DOHH2 (cell line): ENCODE measurements around the gene ITPKB.
A peak's percentile ranks its signal among the peaks of the same experiment; 100 is the strongest.

ENCODE experiments used
- H3F3A ChIP-seq: fragments of 200-600 bp; sonication (generic), shearing (Covaris generic); 2 replicates; pipeline ENCODE4 v1.6.0; 2016; ENCODE audit warnings: antibody characterized with exemption, mild to moderate bottlenecking; ENCODE audit not compliant: control insufficient read depth, insufficient read depth
- H3K27ac ChIP-seq: fragments of 200-600 bp; sonication (generic); 2 replicates; pipeline ENCODE4 v1.5.1; 2014; ENCODE audit warnings: low read depth, mild to moderate bottlenecking, low read length, moderate library complexity
- H3K27me3 ChIP-seq: fragments of 200-600 bp; sonication (generic); 2 replicates; pipeline ENCODE4 v1.6.1; 2014; ENCODE audit warnings: mild to moderate bottlenecking, low read length, mixed read lengths; ENCODE audit not compliant: control insufficient read depth
- H3K36me3 ChIP-seq: fragments of 200-600 bp; sonication (generic); 2 replicates; pipeline ENCODE4 v1.6.1; 2014; ENCODE audit warnings: mild to moderate bottlenecking, low read length, moderate library complexity, mixed read lengths; ENCODE audit not compliant: control insufficient read depth
- H3K4me1 ChIP-seq: fragments of 200-600 bp; sonication (generic); 2 replicates; pipeline ENCODE4 v1.6.1; 2014; ENCODE audit warnings: mild to moderate bottlenecking, low read length, mixed read lengths; ENCODE audit not compliant: control insufficient read depth
- H3K4me2 ChIP-seq: fragments of 200-600 bp; sonication (generic); 2 replicates; pipeline ENCODE4 v1.6.0; 2014; ENCODE audit warnings: mild to moderate bottlenecking, low read length, moderate library complexity
- H3K4me3 ChIP-seq: fragments of 200-600 bp; sonication (generic); 2 replicates; pipeline ENCODE4 v1.5.1; 2014; ENCODE audit warnings: mild to moderate bottlenecking, low read length, mixed read lengths
- H3K79me2 ChIP-seq: fragments of 200-600 bp; sonication (generic); 2 replicates; pipeline ENCODE4 v1.6.1; 2014; ENCODE audit warnings: mild to moderate bottlenecking, low read length, mixed read lengths; ENCODE audit not compliant: control insufficient read depth
- H3K9me2 ChIP-seq: fragments of 200-600 bp; sonication (generic); replicated peaks from 2 replicates; pipeline ENCODE4 v1.6.1; 2014; ENCODE audit warnings: mild to moderate bottlenecking, low read length, mixed read lengths; ENCODE audit not compliant: control insufficient read depth
- H3K9me3 ChIP-seq: fragments of 200-600 bp; sonication (generic); 2 replicates; pipeline ENCODE4 v1.6.1; 2014; ENCODE audit warnings: antibody characterized with exemption, low read length, mixed read lengths; ENCODE audit not compliant: control insufficient read depth, insufficient read depth
- H4K20me1 ChIP-seq: fragments of 200-600 bp; sonication (generic); 2 replicates; pipeline ENCODE4 v1.6.0; 2014; ENCODE audit warnings: low read depth, mild to moderate bottlenecking, antibody characterized with exemption, low read length, moderate library complexity; ENCODE audit not compliant: control insufficient read depth, insufficient read depth
- CTCF ChIP-seq: fragments of 200-600 bp; sonication (generic); IDR thresholded peaks from one replicate; pipeline ENCODE4 v1.5.1; 2014; ENCODE audit warnings: antibody characterized with exemption, mild to moderate bottlenecking, low read depth, low read length; ENCODE audit not compliant: poor library complexity, severe bottlenecking
- EZH2phosphoT487 ChIP-seq: fragments of 200-600 bp; sonication (generic); IDR thresholded peaks from 2 replicates; pipeline ENCODE4 v1.6.1; 2017; ENCODE audit warnings: borderline replicate concordance, mild to moderate bottlenecking, antibody characterized with exemption, low read length, moderate library complexity, mixed read lengths

Gene ITPKB

DNA sequence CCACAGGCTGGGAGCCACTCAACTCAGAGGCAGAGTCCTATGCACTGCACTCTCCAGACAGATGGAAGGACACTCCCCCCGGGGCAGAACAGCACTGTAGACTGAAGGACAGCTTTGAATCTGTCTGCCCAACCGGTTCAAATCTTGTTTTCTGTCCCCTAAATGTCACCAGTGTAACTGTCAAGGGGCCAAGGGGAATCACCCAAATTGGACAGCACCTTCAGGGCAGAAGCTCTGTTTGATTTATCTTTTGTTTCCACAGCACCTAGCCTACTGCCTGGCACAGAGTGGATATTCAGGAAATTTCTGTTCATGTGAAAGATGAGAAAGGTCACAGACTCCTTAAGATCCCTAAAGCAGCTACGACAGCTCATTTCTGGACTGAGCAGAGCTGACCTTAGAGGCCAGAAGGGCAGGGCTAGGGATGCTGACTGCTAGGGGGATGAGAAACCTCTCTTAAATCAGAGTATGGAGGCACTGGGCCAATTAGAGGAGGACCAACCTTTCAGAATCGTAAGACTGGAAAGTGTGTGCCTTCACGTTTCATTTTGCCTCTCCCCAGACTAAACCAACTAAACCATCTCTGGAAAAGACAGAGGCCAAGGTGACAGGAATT, 41.0 kb downstream of the ITPKB start:
- H3K27me3 ChIP-seq: no peaks in the 10 kb centered on the region
- peaks cover 81% of the 10 kb centered on the region for H3K36me3 ChIP-seq
- H3K9me3 ChIP-seq: no peaks in the 10 kb centered on the region
- H3F3A ChIP-seq: peaks cover 22% of the 10 kb centered on the region
- H4K20me1 ChIP-seq: no peaks in the 10 kb centered on the region; the same call in 1 of the 2 replicates
- H3K4me2 ChIP-seq: peak overlapping the region; percentile 65
- no peaks in the 10 kb centered on the region for H3K9me2 ChIP-seq
- peaks cover 95% of the 10 kb centered on the region for H3K79me2 ChIP-seq
- H3K4me1 ChIP-seq: peaks cover 97% of the 10 kb centered on the region
- peak overlapping the region; percentile 36 for H3K4me3 ChIP-seq
- peak overlapping the region; percentile 63 for H3K27ac ChIP-seq
- no peak for TF ChIP-seq EZH2phosphoT487
- TF ChIP-seq CTCF: no peak

GRCh38 chr1:226697151-226697928, 41.7 kb downstream of the ITPKB start:
- Histone ChIP-seq H3F3A (peaks cover 22% of the 10 kb centered on the region), H3K79me2 (peaks cover 95% of the 10 kb centered on the region), H3K27ac (peak overlapping the region; percentile 63), H3K4me1 (peaks cover 97% of the 10 kb centered on the region), H3K4me3 (peak overlapping the region; percentile 36), H3K9me3 (no peaks in the 10 kb centered on the region), H3K36me3 (peaks cover 81% of the 10 kb centered on the region), H3K4me2 (peak overlapping the region; percentile 65), H4K20me1 (no peaks in the 10 kb centered on the region; the same call in 1 of the 2 replicates), H3K9me2 (no peaks in the 10 kb centered on the region), H3K27me3 (no peaks in the 10 kb centered on the region)
- TF ChIP-seq CTCF (no peak), EZH2phosphoT487 (no peak)

GRCh38 chr1:226696547-226696946, 42.5 kb downstream of the ITPKB start:
- peaks cover 27% of the 10 kb centered on the region for H3F3A ChIP-seq
- no peaks in the 10 kb centered on the region; the same call in 1 of the 2 replicates for H4K20me1 ChIP-seq
- TF ChIP-seq EZH2phosphoT487: no peak
- TF ChIP-seq CTCF: no peak
- no peaks in the 10 kb centered on the region for H3K27me3 ChIP-seq
- H3K27ac ChIP-seq: peak overlapping the region; percentile 63
- H3K4me1 ChIP-seq: peaks cover 97% of the 10 kb centered on the region
- H3K4me3 ChIP-seq: no peak overlapping the region; the same call in 1 of the 2 replicates
- peaks cover 84% of the 10 kb centered on the region for H3K36me3 ChIP-seq
- H3K4me2 ChIP-seq: peak overlapping the region; percentile 65
- no peaks in the 10 kb centered on the region for H3K9me3 ChIP-seq
- H3K79me2 ChIP-seq: peaks cover 95% of the 10 kb centered on the region
- H3K9me2 ChIP-seq: no peaks in the 10 kb centered on the region
